WTC11 (cell line): ENCODE data around the gene NTRK3.

Source experiments
- CREB1 ChIP-seq: sonication (generic); formaldehyde crosslinking; IDR thresholded peaks from 2 replicates; pipeline ENCODE4 v1.8.0; 2023; ENCODE audit warnings: mild to moderate bottlenecking, missing genetic modification reagents
- ETV6 ChIP-seq: sonication (generic); formaldehyde crosslinking; IDR thresholded peaks from 2 replicates; pipeline ENCODE4 v1.8.1; 2022; ENCODE audit warnings: mild to moderate bottlenecking, missing genetic modification reagents
- GABPB1 ChIP-seq: sonication (generic); formaldehyde crosslinking; IDR thresholded peaks from 2 replicates; pipeline ENCODE4 v1.8.1; 2023; ENCODE audit warnings: mild to moderate bottlenecking, missing genetic modification reagents
- JUN ChIP-seq: sonication (generic); formaldehyde crosslinking; IDR thresholded peaks from 2 replicates; pipeline ENCODE4 v1.8.0; 2023; ENCODE audit warnings: mild to moderate bottlenecking, missing genetic modification reagents
- NFYB ChIP-seq: sonication (generic); formaldehyde crosslinking; conservative IDR thresholded peaks from 2 replicates; pipeline ENCODE4 v1.8.0; 2022; ENCODE audit warnings: low read depth, missing genetic modification reagents
- NR3C1 ChIP-seq: sonication (generic); formaldehyde crosslinking; conservative IDR thresholded peaks from 2 replicates; pipeline ENCODE4 v1.8.1; 2023; ENCODE audit warnings: low read depth, mild to moderate bottlenecking, missing genetic modification reagents
- TCF7 ChIP-seq: sonication (generic); formaldehyde crosslinking; IDR thresholded peaks from 2 replicates; pipeline ENCODE4 v1.8.0; 2022; ENCODE audit warnings: mild to moderate bottlenecking, low read depth, missing genetic modification reagents, moderate library complexity
- USF2 ChIP-seq: sonication (generic); formaldehyde crosslinking; IDR thresholded peaks from 2 replicates; pipeline ENCODE4 v1.8.1; 2023; ENCODE audit warnings: mild to moderate bottlenecking, missing genetic modification reagents, moderate library complexity
- ZNF121 ChIP-seq: sonication (generic); formaldehyde crosslinking; IDR thresholded peaks from 2 replicates; pipeline ENCODE4 v1.8.0; 2023; ENCODE audit warnings: missing genetic modification reagents
- ZNF138 ChIP-seq: sonication (generic); formaldehyde crosslinking; conservative IDR thresholded peaks from 2 replicates; pipeline ENCODE4 v1.8.1; 2022; ENCODE audit warnings: mild to moderate bottlenecking, moderate library complexity, missing genetic modification reagents
- ZNF317 ChIP-seq: sonication (generic); formaldehyde crosslinking; IDR thresholded peaks from 2 replicates; pipeline ENCODE4 v1.8.1; 2023; ENCODE audit warnings: low read depth, mild to moderate bottlenecking, moderate library complexity, missing genetic modification reagents, borderline replicate concordance
- TF ChIP-seq, protein P1 (sequence below): fragments of 200-600 bp; IDR thresholded peaks from 2 replicates; pipeline ENCODE4 v1.8.0; 2022; ENCODE audit warnings: antibody characterized with exemption
- TF ChIP-seq, protein P2 (sequence below): sonication (generic); formaldehyde crosslinking; IDR thresholded peaks from 2 replicates; pipeline ENCODE4 v1.8.1; 2023; ENCODE audit warnings: mild to moderate bottlenecking, moderate library complexity, missing genetic modification reagents

DNA sequence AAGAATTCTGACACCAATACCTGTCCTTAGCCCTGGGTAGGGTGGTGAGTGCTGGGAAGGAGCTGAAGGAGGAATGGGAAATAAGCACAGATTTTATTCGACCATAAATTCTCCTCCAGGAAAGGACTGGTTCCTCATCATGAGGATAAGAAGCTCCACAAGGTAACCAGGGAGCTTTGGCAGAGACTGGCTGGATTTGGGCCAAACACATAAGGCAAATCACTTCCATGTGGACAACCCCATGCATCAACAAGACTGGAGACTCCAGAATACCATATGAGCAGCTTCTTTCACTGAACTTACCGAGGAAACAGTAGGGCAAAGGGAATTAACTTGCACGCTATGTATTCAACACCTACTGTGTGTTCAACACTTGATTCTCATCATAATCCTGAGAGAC is 312.5 kb downstream of the NTRK3 start:
- TF ChIP-seq, protein P1, sequence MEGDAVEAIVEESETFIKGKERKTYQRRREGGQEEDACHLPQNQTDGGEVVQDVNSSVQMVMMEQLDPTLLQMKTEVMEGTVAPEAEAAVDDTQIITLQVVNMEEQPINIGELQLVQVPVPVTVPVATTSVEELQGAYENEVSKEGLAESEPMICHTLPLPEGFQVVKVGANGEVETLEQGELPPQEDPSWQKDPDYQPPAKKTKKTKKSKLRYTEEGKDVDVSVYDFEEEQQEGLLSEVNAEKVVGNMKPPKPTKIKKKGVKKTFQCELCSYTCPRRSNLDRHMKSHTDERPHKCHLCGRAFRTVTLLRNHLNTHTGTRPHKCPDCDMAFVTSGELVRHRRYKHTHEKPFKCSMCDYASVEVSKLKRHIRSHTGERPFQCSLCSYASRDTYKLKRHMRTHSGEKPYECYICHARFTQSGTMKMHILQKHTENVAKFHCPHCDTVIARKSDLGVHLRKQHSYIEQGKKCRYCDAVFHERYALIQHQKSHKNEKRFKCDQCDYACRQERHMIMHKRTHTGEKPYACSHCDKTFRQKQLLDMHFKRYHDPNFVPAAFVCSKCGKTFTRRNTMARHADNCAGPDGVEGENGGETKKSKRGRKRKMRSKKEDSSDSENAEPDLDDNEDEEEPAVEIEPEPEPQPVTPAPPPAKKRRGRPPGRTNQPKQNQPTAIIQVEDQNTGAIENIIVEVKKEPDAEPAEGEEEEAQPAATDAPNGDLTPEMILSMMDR, result no peak
- TF ChIP-seq NR3C1, result no peak
- TF ChIP-seq ZNF138 (CRISPR knock-in tag), result no peak
- no peak for TF ChIP-seq TCF7
- no peak for TF ChIP-seq NFYB
- TF ChIP-seq ETV6 (CRISPR knock-in tag), result no peak
- TF ChIP-seq ZNF121 (CRISPR knock-in tag), result no peak
- TF ChIP-seq JUN (CRISPR knock-in tag), result no peak
- TF ChIP-seq GABPB1 (CRISPR knock-in tag), result no peak
- no peak for TF ChIP-seq CREB1 (CRISPR knock-in tag)
- no peak for TF ChIP-seq ZNF317 (CRISPR knock-in tag)
- TF ChIP-seq, protein P2, sequence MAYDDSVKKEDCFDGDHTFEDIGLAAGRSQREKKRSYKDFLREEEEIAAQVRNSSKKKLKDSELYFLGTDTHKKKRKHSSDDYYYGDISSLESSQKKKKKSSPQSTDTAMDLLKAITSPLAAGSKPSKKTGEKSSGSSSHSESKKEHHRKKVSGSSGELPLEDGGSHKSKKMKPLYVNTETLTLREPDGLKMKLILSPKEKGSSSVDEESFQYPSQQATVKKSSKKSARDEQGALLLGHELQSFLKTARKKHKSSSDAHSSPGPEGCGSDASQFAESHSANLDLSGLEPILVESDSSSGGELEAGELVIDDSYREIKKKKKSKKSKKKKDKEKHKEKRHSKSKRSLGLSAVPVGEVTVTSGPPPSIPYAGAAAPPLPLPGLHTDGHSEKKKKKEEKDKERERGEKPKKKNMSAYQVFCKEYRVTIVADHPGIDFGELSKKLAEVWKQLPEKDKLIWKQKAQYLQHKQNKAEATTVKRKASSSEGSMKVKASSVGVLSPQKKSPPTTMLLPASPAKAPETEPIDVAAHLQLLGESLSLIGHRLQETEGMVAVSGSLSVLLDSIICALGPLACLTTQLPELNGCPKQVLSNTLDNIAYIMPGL (CRISPR knock-in tag), result no peak
- no peak for TF ChIP-seq USF2 (CRISPR knock-in tag)
